Motor neuron (in vitro differentiated cells): ENCODE results near the gene HAUS3. TPM values are rescaled to one million over a fixed set of nuclear protein-coding genes. Genes with fewer than 3 reads are reported as not detected.
"Not testable (repeated sequence)": the region's sequence is repeated elsewhere in the genome, so short reads cannot be mapped to it uniquely, and the experiment has no call there.

Experiments used
- ATAC-seq, 8 experiments: fragments of 200-7000 bp; cut with Tn5 transposase; replicated peaks in 6 of 8; 2 replicates each; pipeline ENCODE4 v1.8.0; 2021; ENCODE audit warnings: mild to moderate bottlenecking in 8 of 8, moderate library complexity in 8 of 8
- H3K27ac ChIP-seq, 2 donors: fragments of 250-450 bp; sonication (Bioruptor Pico); 2 replicates each; pipeline ENCODE4 v1.9.0; 2021; ENCODE audit warnings: antibody characterized with exemption in 2 of 2, mild to moderate bottlenecking in 2 of 2, moderate library complexity in 1 of 2
- H3K4me1 ChIP-seq, 2 donors: fragments of 250-450 bp; sonication (Bioruptor Pico); replicated peaks in 1 of 2; 2 replicates each; pipeline ENCODE4 v1.6.1; 2021; ENCODE audit warnings: antibody characterized with exemption in 2 of 2, mild to moderate bottlenecking in 2 of 2, moderate library complexity in 1 of 2
- H3K4me3 ChIP-seq, 5 donors: fragments of 250-450 bp; sonication (Bioruptor Pico); 2 replicates each; pipeline ENCODE4 v1.9.0; 2021; ENCODE audit warnings: antibody characterized with exemption in 5 of 5, mild to moderate bottlenecking in 5 of 5, moderate library complexity in 4 of 5
- WGBS, 10 experiments: fragments of 450-650 bp; shearing (Covaris generic); methylation state at CpG; one replicate each; pipeline ENCODE4 v1.0.0; 2022; 5-methylcytosine and 5-hydroxymethylcytosine counted together
- in situ Hi-C, 9 experiments: fragments of 400-800 bp; cut with MboI; loops; one replicate each; pipeline ENCODE4 v1.15.0; 2021; ENCODE audit warnings: low sequenced_read_pairs in 9 of 9, low pct_unique_long_range_greater_than_20kb in 2 of 9; ENCODE audit not compliant: unreplicated experiment in 9 of 9
- total RNA-seq, 8 experiments: library from RNA; unstranded; fragments of 300-600 nt; gene quantifications; 2 replicates each; pipeline versions ENCODE4 v1.2.3 to v1.2.4, GENCODE V29; 2022

The HAUS3 gene
- total RNA-seq, 8 experiments from 2014 or later: 6.0 to 18.5 (median 10.2) TPM

- Histone ChIP-seq H3K4me1 (peaks cover 10 to 16% of the 10 kb centered on the region in 2 donors), H3K4me3 (no peak overlapping the region), H3K27ac (no peak overlapping the region)
- 85 to 100% (median 100%) methylated on average over 1 to 12 of the region's 23 CpGs; no CpG with 5 or more reads in 3 of the 10 experiments for WGBS, 10 experiments
- no peak for ATAC-seq
- in situ Hi-C loops: no loop called here
Measured at GRCh38 chr4:2284161-2284933, 42.4 kb upstream of the HAUS3 start.

DNA sequence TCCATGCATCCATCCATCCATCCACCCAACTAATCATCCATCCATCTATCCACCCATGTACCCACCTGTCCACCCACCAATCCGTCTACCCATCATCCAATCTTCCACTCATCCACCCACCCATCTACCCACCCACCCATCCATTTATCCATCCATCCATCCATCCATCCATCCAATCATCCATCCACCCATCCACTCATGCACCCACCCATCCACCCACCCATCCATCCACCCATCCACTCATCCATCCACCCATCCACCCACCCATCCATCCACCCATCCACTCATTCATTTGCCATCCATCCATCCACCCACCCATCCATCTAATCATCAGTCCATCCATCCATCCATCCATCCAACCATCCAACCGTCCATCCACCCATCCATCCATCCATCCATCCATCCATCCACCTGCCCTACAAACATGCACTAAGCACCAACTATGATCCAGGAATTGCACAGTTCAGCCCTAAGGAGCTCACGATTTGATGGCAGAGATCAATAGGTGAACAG lies 41.3 kb upstream of the HAUS3 start:
- Histone ChIP-seq H3K27ac (no peak overlapping the region), H3K4me3 (no peak overlapping the region), H3K4me1 (peaks cover 10 to 16% of the 10 kb centered on the region in 2 donors)
- in situ Hi-C loops: no loop called here
- no peak for ATAC-seq
- 80 to 83% methylated on average over 1 to 2 of the region's 3 CpGs; no CpG with 5 or more reads in 8 of the 10 experiments for WGBS, 10 experiments

DNA sequence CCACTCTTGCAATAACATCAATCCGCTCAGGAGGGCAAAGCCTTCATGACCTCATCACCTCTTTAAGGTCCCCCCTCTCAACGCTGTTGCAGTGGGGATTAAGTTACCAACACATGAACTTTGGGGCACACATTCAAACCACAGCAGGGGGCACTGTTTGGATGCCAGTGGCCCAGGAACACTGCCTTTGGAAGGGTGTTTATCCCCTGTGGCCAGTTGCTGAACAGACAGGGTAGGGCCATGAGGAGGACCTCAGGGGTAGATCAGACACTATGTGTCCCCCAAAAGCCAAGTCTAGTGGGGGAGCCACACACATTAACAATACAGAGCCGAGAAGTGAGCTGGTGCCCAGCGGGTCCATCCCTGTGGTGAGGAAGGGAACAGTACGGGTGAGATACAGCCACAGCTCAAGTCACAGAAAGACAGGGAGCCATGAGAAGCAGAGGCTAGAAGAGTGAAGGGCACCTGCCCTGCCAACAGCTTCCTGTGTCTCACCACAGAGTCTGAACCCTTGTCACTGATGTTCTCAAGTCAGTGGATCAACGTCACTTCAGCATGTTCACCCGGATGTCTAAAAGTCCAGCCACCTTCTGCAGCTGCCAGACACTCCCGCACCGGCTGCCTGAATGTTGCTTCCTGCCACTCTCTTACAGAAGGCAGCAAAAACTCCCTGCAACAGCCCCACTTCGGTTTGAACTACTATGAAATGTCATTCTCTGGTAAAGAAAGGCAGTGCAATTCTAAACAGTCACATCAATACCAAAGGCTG lies 39.8 kb upstream of the HAUS3 start:
- Histone ChIP-seq H3K27ac (no peak overlapping the region), H3K4me3 (no peak overlapping the region), H3K4me1 (peaks cover 5 to 10% of the 10 kb centered on the region in 2 donors)
- in situ Hi-C loops: no loop called here
- ATAC-seq: peak in 2 of 8 experiments; percentile 29 to 60
- 20 to 100% (median 72%) methylated on average over 1 to 7 of the region's 10 CpGs; no CpG with 5 or more reads in 1 of the 10 experiments for WGBS, 10 experiments

GRCh38 chr4:2280531-2281300 lies 38.8 kb upstream of the HAUS3 start:
- 54 to 100% (median 84%) methylated on average over 2 to 9 of the region's 13 CpGs; no CpG with 5 or more reads in 2 of the 10 experiments for WGBS, 10 experiments
- Histone ChIP-seq H3K4me1 (peaks cover 0 to 2% of the 10 kb centered on the region in 2 donors), H3K27ac (no peak overlapping the region), H3K4me3 (no peak overlapping the region)
- in situ Hi-C loops: no loop called here
- no peak for ATAC-seq

DNA sequence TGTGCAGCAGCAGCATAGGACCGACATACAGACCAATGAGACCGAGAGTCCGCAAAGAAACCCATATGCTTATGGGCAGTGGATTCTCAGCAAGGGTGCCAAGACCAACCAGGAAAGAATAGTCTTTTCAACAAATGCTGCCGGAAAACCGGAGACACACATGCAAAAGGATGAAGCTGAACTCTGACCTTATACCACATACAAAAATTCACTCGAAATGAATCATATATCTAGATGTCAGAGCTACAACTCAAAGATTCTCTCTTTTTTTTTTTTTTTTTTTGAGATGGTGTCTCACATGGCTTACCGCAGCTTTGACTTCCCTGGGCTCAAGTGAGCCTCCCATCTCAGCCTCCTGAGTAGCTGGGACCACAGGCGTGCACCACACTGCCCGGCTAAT lies 36.0 kb upstream of the HAUS3 start:
- ATAC-seq: no peak

GRCh38 chr4:2276581-2277325 lies 34.8 kb upstream of the HAUS3 start:
- Histone ChIP-seq H3K27ac (no peak overlapping the region), H3K4me3 (no peak overlapping the region), H3K4me1 (no peaks in the 10 kb centered on the region)
- in situ Hi-C loops: no loop called here
- WGBS, 10 experiments: 80 to 96% (median 91%) methylated on average over 1 to 20 of the region's 30 CpGs; no CpG with 5 or more reads in 3 of the 10 experiments
- no peak for ATAC-seq

More for the DNA sequence above, 36.0 kb upstream of the HAUS3 start:
- WGBS, 10 experiments: 76 to 100% (median 92%) methylated on average over 3 to 9 of the region's 9 CpGs; no CpG with 5 or more reads in 1 of the 10 experiments
- Histone ChIP-seq H3K4me3 (no peak overlapping the region), H3K27ac (no peak overlapping the region), H3K4me1 (peaks cover 0 to 2% of the 10 kb centered on the region in 2 donors)
- in situ Hi-C loops: no loop called here

- Histone ChIP-seq H3K4me3 (no peak overlapping the region), H3K4me1 (no peaks in the 10 kb centered on the region), H3K27ac (no peak overlapping the region)
- ATAC-seq: no peak
- WGBS, 10 experiments: 51 to 95% (median 90%) methylated on average over 2 to 27 of the region's 44 CpGs
- in situ Hi-C loops: no loop called here
Measured at GRCh38 chr4:2275546-2276251, 33.8 kb upstream of the HAUS3 start.

GRCh38 chr4:2275044-2275397 lies 33.1 kb upstream of the HAUS3 start:
- ATAC-seq, in situ Hi-C loops, H3K4me3 ChIP-seq, H3K27ac ChIP-seq, H3K4me1 ChIP-seq: not testable (repeated sequence)
- 79 to 100% (median 90%) methylated on average over 2 to 5 of the region's 10 CpGs; no CpG with 5 or more reads in 1 of the 10 experiments for WGBS, 10 experiments

DNA sequence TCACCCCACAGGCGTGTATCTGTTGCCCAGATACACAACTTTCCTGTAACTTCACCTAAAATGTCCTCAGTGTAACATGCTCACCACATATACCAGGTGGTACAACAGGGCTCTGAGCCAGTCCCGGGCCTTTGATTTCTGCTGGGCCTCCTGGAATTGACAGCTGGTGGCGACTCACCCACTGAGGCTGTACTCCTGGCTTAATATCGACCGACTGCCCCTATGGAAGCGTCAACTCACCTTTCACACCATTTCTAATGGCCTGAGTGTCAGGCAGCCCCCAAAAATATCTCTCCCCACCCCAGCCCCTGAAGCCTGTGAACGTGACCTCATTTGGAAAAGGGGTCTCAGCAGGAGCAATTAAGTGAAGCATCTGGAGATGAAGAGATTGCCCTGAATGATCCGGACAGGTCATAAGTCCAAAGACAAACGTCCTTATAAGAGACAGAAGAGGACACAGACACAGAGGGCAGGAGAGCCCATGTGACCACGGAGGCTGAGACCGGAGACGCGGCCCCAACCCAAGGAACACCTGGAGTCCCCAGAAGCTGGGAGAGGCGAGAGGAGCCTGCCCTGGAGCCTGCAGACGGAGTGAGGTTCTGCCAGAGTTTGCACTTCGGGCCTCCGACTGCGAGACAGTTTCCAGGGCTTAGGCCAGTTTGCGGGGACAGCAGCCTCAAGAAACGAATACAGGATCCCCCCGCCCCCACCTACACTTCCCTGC lies 32.6 kb upstream of the HAUS3 start:
- peak in 1 of 8 experiments; percentile 2 for ATAC-seq
- H3K4me1 ChIP-seq: no peaks in the 10 kb centered on the region
- no peak overlapping the region for H3K27ac ChIP-seq
- no peak overlapping the region for H3K4me3 ChIP-seq
- in situ Hi-C loops: no loop called here
- 70 to 100% (median 100%) methylated on average over 1 to 7 of the region's 21 CpGs; no CpG with 5 or more reads in 3 of the 10 experiments for WGBS, 10 experiments

DNA sequence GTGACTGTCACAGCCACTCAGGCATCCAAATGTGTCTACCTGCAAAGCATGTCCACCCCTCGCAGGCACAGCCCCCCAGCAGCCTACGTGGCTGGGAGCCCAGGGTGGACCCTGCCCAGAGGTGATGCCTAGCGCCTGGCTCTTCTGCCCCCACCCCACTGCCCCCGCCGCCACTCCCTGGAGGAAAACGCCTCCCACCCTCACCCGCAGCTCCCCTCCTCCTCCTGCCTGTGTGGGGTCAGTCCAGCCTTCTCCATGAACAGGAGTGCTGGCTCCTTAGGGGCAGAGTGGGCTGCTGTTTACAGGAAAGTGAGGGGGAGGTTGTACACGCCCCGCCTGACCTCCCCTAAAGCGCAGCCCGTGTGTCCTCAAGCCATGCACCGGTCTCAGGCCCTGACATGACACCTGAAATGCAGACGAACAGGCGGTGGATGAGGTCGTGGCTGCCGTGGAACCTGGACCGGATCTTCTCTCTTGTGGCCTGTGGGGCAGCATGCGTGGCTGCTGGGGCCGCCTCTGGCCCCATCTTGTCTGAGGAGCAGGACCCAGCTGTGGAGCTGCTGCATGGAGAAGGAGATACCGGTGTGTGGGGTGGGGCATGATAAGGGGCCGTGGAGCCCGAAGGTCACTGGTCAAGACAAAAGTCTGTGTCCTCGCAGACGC lies 31.9 kb upstream of the HAUS3 start:
- peak in 3 of 8 experiments; percentile 12 to 38 (median 32) for ATAC-seq
- Histone ChIP-seq H3K4me1 (peaks cover 3% of the 10 kb centered on the region in 2 donors), H3K4me3 (no peak overlapping the region), H3K27ac (no peak overlapping the region)
- in situ Hi-C loops: no loop called here
- 59 to 100% (median 72%) methylated on average over 1 to 3 of the region's 24 CpGs; no CpG with 5 or more reads in 6 of the 10 experiments for WGBS, 10 experiments

DNA sequence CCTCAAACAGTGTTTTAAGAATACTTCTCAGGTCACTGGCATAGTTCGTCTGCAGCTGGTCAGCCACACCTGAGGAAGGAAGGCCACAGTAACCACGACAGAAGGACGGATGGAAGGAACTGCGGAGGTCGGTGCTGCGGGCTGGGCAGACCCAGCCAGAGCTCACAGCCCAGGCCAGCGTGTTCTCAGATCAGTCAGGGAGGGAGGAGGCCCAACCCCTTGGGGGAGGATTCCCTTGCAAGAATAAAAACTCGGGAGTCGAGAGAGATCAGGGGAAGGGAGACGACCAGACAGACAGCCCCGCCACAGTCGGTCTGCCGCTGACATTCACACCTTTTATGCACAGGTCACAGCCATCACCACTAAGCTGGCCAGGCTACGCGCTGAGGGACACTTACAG lies 31.3 kb upstream of the HAUS3 start:
- Histone ChIP-seq H3K4me3 (no peak overlapping the region), H3K27ac (no peak overlapping the region), H3K4me1 (peaks cover 3% of the 10 kb centered on the region in 2 donors)
- peak in 2 of 8 experiments; percentile 4 to 15 for ATAC-seq
- WGBS, 10 experiments: 10 to 89% (median 80%) methylated on average over 2 to 6 of the region's 15 CpGs; no CpG with 5 or more reads in 5 of the 10 experiments
- in situ Hi-C loops: no loop called here
